Loucy (cell line): ENCODE results near the gene USP2.

Experiments used
- CTCF ChIP-seq: fragments of 200-600 bp; sonication (generic); conservative IDR thresholded peaks from 2 replicates; pipeline ENCODE4 v1.5.1; 2014; ENCODE audit warnings: mild to moderate bottlenecking, antibody characterized with exemption, low read length
- EZH2phosphoT487 ChIP-seq: fragments of 200-600 bp; IDR thresholded peaks from 2 replicates; pipeline ENCODE4 v1.6.1; 2018; ENCODE audit warnings: antibody characterized with exemption, mild to moderate bottlenecking, moderate library complexity, borderline replicate concordance

GRCh38 chr11:119324189-119324588, 57.3 kb downstream of the USP2 start:
- TF ChIP-seq CTCF, result no peak
- TF ChIP-seq EZH2phosphoT487, result no peak
